HL-60 (cell line): ENCODE data around the gene SCYGR8.
"Not testable (repeated sequence)": the region's sequence is repeated elsewhere in the genome, so short reads cannot be mapped to it uniquely, and the experiment has no call there.

Source experiments
- DNase-seq, 2 experiments: peaks; one replicate each; pipeline ENCODE4 v3.0.0-alpha.2; 2010 to 2020; ENCODE audit warnings: low read depth in 1 of 2, low spot score in 1 of 2
- H3K27ac ChIP-seq: fragments of 250-450 bp; sonication (Bioruptor Pico); replicated peaks from 2 replicates; pipeline ENCODE4 v1.5.1; 2020; ENCODE audit warnings: mild to moderate bottlenecking, moderate library complexity
- H3K27me3 ChIP-seq: fragments of 250-450 bp; sonication (Bioruptor Pico); 2 replicates; pipeline ENCODE4 v1.5.1; 2021; ENCODE audit warnings: mild to moderate bottlenecking, moderate library complexity; ENCODE audit not compliant: insufficient read depth, poor library complexity, severe bottlenecking
- H3K4me3 ChIP-seq: replicated peaks from 2 replicates; pipeline ENCODE4 v1.5.1; 2011; ENCODE audit warnings: mild to moderate bottlenecking, control low read depth, low read length; ENCODE audit not compliant: insufficient read depth
- GABPA ChIP-seq: IDR thresholded peaks from 2 replicates; pipeline ENCODE4 v1.6.1; 2012; ENCODE audit warnings: low read depth
- POLR2AphosphoS5 ChIP-seq: IDR thresholded peaks from 2 replicates; pipeline ENCODE4 v1.6.1; 2012; ENCODE audit warnings: low read depth
- SPI1 ChIP-seq: IDR thresholded peaks from 2 replicates; pipeline ENCODE4 v1.6.1; 2012; ENCODE audit warnings: low read depth, mild to moderate bottlenecking, borderline replicate concordance
- TF ChIP-seq, protein P1 (sequence below): IDR thresholded peaks from 2 replicates; pipeline ENCODE4 v1.6.1; 2012; ENCODE audit warnings: low read depth; ENCODE audit not compliant: insufficient replicate concordance
- TF ChIP-seq, protein P2 (sequence below): IDR thresholded peaks from one replicate; pipeline ENCODE4 v1.5.1; 2011; ENCODE audit warnings: low read length, control low read depth, inconsistent platforms; ENCODE audit not compliant: insufficient read depth

The SCYGR8 gene

DNA sequence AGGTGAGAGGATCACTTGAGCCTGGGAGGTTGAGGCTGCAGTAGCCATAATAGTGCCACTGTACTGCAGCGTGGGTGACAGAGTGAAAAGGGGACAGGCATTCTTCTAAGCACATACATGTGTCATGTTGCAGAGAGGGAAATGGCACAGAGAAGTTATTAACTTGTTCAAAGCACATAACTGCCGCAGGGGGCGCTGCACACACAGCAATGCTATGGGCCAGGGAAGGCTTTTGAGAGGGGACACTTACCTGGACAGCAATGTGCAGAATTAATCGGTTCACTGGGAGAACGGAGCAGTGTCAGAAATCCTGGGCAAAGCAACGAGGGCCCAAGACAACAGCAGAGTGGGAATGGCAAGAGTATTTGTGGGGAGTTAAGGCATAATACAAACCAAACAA lies 2.4 kb downstream of the SCYGR8 start:
- no peak for DNase-seq
- no peaks in the 10 kb centered on the region for H3K27me3 ChIP-seq
- TF ChIP-seq GABPA (no peak), POLR2AphosphoS5 (no peak), SPI1 (no peak)
- TF ChIP-seq, protein P1, sequence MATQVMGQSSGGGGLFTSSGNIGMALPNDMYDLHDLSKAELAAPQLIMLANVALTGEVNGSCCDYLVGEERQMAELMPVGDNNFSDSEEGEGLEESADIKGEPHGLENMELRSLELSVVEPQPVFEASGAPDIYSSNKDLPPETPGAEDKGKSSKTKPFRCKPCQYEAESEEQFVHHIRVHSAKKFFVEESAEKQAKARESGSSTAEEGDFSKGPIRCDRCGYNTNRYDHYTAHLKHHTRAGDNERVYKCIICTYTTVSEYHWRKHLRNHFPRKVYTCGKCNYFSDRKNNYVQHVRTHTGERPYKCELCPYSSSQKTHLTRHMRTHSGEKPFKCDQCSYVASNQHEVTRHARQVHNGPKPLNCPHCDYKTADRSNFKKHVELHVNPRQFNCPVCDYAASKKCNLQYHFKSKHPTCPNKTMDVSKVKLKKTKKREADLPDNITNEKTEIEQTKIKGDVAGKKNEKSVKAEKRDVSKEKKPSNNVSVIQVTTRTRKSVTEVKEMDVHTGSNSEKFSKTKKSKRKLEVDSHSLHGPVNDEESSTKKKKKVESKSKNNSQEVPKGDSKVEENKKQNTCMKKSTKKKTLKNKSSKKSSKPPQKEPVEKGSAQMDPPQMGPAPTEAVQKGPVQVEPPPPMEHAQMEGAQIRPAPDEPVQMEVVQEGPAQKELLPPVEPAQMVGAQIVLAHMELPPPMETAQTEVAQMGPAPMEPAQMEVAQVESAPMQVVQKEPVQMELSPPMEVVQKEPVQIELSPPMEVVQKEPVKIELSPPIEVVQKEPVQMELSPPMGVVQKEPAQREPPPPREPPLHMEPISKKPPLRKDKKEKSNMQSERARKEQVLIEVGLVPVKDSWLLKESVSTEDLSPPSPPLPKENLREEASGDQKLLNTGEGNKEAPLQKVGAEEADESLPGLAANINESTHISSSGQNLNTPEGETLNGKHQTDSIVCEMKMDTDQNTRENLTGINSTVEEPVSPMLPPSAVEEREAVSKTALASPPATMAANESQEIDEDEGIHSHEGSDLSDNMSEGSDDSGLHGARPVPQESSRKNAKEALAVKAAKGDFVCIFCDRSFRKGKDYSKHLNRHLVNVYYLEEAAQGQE = no peak
- TF ChIP-seq, protein P2, sequence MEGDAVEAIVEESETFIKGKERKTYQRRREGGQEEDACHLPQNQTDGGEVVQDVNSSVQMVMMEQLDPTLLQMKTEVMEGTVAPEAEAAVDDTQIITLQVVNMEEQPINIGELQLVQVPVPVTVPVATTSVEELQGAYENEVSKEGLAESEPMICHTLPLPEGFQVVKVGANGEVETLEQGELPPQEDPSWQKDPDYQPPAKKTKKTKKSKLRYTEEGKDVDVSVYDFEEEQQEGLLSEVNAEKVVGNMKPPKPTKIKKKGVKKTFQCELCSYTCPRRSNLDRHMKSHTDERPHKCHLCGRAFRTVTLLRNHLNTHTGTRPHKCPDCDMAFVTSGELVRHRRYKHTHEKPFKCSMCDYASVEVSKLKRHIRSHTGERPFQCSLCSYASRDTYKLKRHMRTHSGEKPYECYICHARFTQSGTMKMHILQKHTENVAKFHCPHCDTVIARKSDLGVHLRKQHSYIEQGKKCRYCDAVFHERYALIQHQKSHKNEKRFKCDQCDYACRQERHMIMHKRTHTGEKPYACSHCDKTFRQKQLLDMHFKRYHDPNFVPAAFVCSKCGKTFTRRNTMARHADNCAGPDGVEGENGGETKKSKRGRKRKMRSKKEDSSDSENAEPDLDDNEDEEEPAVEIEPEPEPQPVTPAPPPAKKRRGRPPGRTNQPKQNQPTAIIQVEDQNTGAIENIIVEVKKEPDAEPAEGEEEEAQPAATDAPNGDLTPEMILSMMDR = no peak
- no peak overlapping the region for H3K4me3 ChIP-seq
- H3K27ac ChIP-seq = no peak overlapping the region

DNA sequence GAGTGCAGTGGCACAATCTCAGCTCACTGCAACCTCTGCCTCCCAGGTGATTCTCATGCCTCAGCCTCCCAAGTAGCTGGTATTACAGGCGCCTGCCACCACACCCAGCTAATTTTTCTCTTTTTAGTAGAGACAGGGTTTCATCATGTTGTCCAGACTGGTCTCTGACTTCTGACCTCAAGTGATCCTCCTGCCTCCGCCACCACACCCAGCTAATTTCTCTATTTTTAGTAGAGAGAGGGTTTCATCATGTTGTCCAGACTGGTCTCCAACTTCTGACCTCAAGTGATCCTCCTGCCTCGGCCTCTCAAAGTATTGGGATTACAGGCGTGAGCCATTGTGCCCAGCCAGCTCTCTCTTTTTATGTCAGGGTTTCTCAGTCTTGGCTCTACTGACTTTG lies 10.6 kb downstream of the SCYGR8 start:
- H3K4me3 ChIP-seq, DNase-seq, H3K27ac ChIP-seq, H3K27me3 ChIP-seq: not testable (repeated sequence)

DNA sequence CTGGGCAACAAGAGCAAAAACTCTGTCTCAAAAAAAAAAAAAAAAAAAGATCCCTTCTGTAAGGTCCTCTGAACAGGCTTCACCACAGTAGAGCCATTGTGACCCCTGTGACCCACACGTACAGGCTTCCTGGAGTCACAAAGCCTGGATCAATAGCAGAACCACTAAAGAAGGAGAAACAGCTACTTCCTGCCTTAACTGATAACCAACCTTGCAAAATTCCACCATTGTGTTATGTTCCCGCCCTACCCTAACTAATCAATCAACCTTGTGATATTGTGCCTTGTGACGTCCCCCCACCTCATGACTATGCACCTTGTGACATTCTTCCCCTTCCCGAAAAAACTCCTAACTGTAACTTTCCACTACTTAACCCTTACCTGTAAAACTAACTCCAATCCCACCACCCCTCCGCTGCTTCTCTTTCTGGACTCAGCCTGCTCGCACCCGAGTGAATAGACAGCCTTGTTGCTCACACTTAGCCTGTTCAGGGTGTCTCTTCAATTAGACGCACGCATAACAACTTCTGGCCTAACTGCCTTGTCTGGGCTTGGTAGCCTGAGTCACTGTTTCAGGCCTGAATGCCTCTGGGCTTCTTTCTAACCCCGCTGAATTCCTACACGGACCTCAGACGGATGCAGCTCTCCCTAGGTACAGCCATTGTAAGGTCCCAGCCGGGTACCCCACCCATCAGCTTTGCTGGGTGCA lies 13.9 kb downstream of the SCYGR8 start:
- Histone ChIP-seq H3K4me3 (no peak overlapping the region), H3K27ac (no peak overlapping the region), H3K27me3 (no peaks in the 10 kb centered on the region)
- TF ChIP-seq, protein P1 = no peak
- TF ChIP-seq GABPA = no peak
- TF ChIP-seq POLR2AphosphoS5 = no peak
- TF ChIP-seq, protein P2 = no peak
- TF ChIP-seq SPI1 = no peak
- DNase-seq = no peak

DNA sequence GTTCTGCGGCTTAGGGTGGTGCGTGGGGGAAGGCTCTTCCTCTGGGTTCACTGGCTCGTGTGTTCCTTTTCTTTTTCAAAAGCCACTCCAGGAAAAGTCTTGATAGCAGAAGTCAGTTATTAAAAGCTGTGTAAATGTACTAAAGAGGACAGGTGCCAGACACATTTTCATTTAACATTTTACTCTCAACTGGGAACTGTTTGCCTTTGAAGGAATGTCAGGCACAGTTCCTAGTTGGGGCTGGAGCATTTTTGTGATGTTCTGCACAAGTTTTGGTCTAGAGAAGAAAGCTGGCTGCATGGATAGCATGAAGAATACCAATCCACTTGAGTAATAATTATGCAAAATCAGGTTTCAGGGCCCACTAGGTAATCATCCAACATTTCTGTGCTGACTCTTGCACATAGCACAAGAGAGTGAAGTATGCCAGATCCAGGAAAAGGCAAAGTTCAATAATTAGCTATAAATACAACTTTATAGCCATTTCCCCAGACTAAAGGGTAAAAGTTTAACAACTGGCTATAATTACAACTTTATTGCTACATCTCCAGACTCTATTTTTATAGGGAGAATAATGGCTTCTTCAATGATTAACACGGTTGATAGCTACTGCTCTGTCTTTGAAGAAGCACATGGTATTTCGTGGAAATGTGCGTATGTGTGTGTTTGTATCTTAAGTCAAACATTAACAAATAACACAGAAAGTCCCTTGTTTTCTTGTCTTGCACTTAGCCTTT lies 16.2 kb downstream of the SCYGR8 start:
- TF ChIP-seq, protein P2 = no peak
- TF ChIP-seq GABPA = no peak
- TF ChIP-seq SPI1 = no peak
- no peak for TF ChIP-seq POLR2AphosphoS5
- TF ChIP-seq, protein P1 = no peak
- DNase-seq = no peak
- H3K27ac ChIP-seq = no peak overlapping the region
- H3K4me3 ChIP-seq = no peak overlapping the region
- no peaks in the 10 kb centered on the region for H3K27me3 ChIP-seq
